ENCODE results near the gene CDKAL1. TPM values are rescaled to one million over a fixed set of nuclear protein-coding genes. Genes with fewer than 3 reads are reported as not detected.
A peak's percentile ranks its signal among the peaks of the same experiment; 100 is the strongest.

CDKAL1 gene
- total and polyA plus RNA-seq, 2 of the 8 experiments (the other 6 are each of a cell fraction or from before 2014, with no cell fraction given): 8.4 to 24.6 TPM

DNA sequence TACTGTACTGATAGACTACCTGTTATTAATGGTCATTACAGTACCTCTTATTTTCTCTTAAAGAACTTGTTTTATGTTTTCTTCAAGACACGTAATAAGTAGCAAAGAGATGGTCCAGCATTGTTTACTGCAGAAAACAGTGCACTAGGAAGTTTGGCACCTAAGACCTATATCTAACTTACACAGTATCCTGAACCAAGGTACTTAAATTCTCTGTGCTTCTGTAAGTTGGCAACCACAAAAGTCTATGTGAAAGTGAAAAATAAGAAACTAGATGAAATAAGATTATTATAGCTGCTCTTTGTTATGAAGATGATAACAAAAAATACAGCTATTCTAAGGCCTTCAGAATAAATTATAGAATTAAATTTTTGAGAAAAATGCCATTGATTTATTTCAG is 647.6 kb downstream of the CDKAL1 start:
- POLR2A ChIA-PET (ENCODE audit: partially characterized antibody): no interaction called here
- no peaks in the 10 kb centered on the region for H3K79me1 ChIP-seq (ENCODE audit: low read depth, low read length)
- TF ChIP-seq ATF3 (IDR thresholded peaks at IDR 0.05; ENCODE audit: insufficient read depth, low read depth, low read length): no peak
- no peak overlapping the region for H3K23ac ChIP-seq (ENCODE audit: insufficient read length)
- H3K36me3 ChIP-seq (ENCODE audit: control insufficient read depth in 2 of 4, insufficient read depth in 4 of 4, low read length in 3 of 4): peaks cover 0 to 3% (median 0%) of the 10 kb centered on the region in 4 experiments; a peak in 2 of 8 replicates
- no peak overlapping the region for H3K18ac ChIP-seq (ENCODE audit: extremely low read depth, low read length)
- no peak overlapping the region for H4K91ac ChIP-seq (replicated peaks; ENCODE audit: insufficient read length, low read length)
- FAIRE-seq (no peak), DNase-seq (ENCODE audit: low read depth in 1 of 2, low spot score in 2 of 2) (no peak)
- peaks cover 3 to 10% of the 10 kb centered on the region in 2 experiments for H3K9me3 ChIP-seq (ENCODE audit: insufficient read depth in 2 of 2, low read depth in 1 of 2, low read length in 1 of 2)
- no peak overlapping the region for H4K8ac ChIP-seq (ENCODE audit: extremely low read depth, insufficient read depth, low read length)
- no peaks in the 10 kb centered on the region for H3K23me2 ChIP-seq (ENCODE audit: low read depth, low read length)
- no peak overlapping the region for H2BK20ac ChIP-seq (ENCODE audit: low read length)
- H2AK5ac ChIP-seq (ENCODE audit: low read depth, low read length): no peak overlapping the region
- H3K4me2 ChIP-seq (ENCODE audit: insufficient read depth in 1 of 2, low read depth in 2 of 2, low read length in 2 of 2): no peak overlapping the region
- H3K14ac ChIP-seq (ENCODE audit: insufficient read length): no peak overlapping the region
- H3K9ac ChIP-seq (replicated peaks in 1 of 4; ENCODE audit: extremely low read depth in 1 of 4, low read depth in 3 of 4, low read length in 3 of 4): no peak overlapping the region
- no peak overlapping the region for H2BK120ac ChIP-seq (replicated peaks; ENCODE audit: low read depth, low read length)
- no peaks in the 10 kb centered on the region for H4K20me1 ChIP-seq (replicated peaks in 1 of 2; ENCODE audit: control insufficient read depth in 1 of 2, insufficient read depth in 2 of 2, low read length in 2 of 2)
- H3K56ac ChIP-seq (replicated peaks; ENCODE audit: insufficient read length, low read depth, low read length): no peak overlapping the region
- WGBS, 2 experiments (ENCODE audit: extremely low coverage in 1 of 2, insufficient coverage in 1 of 2, insufficient read length in 1 of 2, insufficient replicate concordance in 2 of 2, low coverage in 1 of 2, low lambda C conversion rate in 2 of 2, missing lambda C conversion rate in 1 of 2): 89% methylated on average over 1 of the region's 1 CpG; no CpG with 5 or more reads in 1 of the 2 experiments
- H4K5ac ChIP-seq (ENCODE audit: insufficient read length, low read depth, low read length): peak overlapping the region; percentile 68
- no peak overlapping the region for H3K27ac ChIP-seq (ENCODE audit: low read depth, low read length)
- no peaks in the 10 kb centered on the region for H3K27me3 ChIP-seq (replicated peaks in 1 of 4; ENCODE audit: control insufficient read depth in 3 of 4, extremely low read depth in 1 of 4, insufficient read depth in 3 of 4, low read length in 3 of 4)
- H3K4me1 ChIP-seq (replicated peaks in 1 of 4; ENCODE audit: control insufficient read depth in 3 of 4, insufficient read depth in 4 of 4, low read length in 3 of 4): peaks cover 2 to 12% (median 4%) of the 10 kb centered on the region in 4 experiments; a peak in 6 of 7 replicates
- H2BK5ac ChIP-seq (ENCODE audit: low read depth, low read length): no peak overlapping the region
- no peak overlapping the region for H3K4ac ChIP-seq (replicated peaks; ENCODE audit: insufficient read length, low read depth, low read length)
- H3K79me2 ChIP-seq (ENCODE audit: control insufficient read depth in 1 of 2, insufficient read depth in 2 of 2, low read length in 2 of 2): no peaks in the 10 kb centered on the region
- H2BK12ac ChIP-seq (ENCODE audit: low read depth, low read length): no peak overlapping the region
- H3K4me3 ChIP-seq (ENCODE audit: extremely low read depth in 1 of 4, insufficient read depth in 2 of 4, low read depth in 3 of 4, low read length in 4 of 4): no peak overlapping the region
- CTCF ChIA-PET (ENCODE audit: partially characterized antibody): no interaction called here
- no peak overlapping the region for H2BK15ac ChIP-seq (ENCODE audit: low read length)
- H2AFZ ChIP-seq (ENCODE audit: low read length): no peak overlapping the region

All from H1 (cell line).